Parathyroid adenoma (tissue), 2 donors: ENCODE data around the gene TPPP.
"Not testable (repeated sequence)": the region's sequence is repeated elsewhere in the genome, so short reads cannot be mapped to it uniquely, and the experiment has no call there.

Experiments used
- H2AFZ ChIP-seq: fragments of 300-600 bp; sonication (generic); one replicate; pipeline ENCODE4 v1.7.0; 2017; ENCODE audit warnings: antibody characterized with exemption, mild to moderate bottlenecking
- H3K27ac ChIP-seq: fragments of 300-600 bp; sonication (generic); one replicate; pipeline ENCODE4 v1.7.0; 2017
- H3K27me3 ChIP-seq: fragments of 300-600 bp; sonication (generic); one replicate; pipeline ENCODE4 v1.7.0; 2017; ENCODE audit warnings: low read length; ENCODE audit not compliant: control insufficient read depth, insufficient read depth
- H3K36me3 ChIP-seq: fragments of 300-600 bp; sonication (generic); one replicate; pipeline ENCODE4 v1.7.0; 2017; ENCODE audit warnings: low read length; ENCODE audit not compliant: control insufficient read depth, insufficient read depth
- H3K4me1 ChIP-seq: fragments of 300-600 bp; sonication (generic); one replicate; pipeline ENCODE4 v1.7.0; 2017; ENCODE audit warnings: control low read depth
- H3K4me2 ChIP-seq: fragments of 300-600 bp; sonication (generic); one replicate; pipeline ENCODE4 v1.7.0; 2017; ENCODE audit warnings: low read length
- H3K4me3 ChIP-seq: fragments of 300-600 bp; sonication (generic); one replicate; pipeline ENCODE4 v1.7.0; 2017; ENCODE audit warnings: low read depth, low read length
- H3K79me2 ChIP-seq: fragments of 300-600 bp; sonication (generic); one replicate; pipeline ENCODE4 v1.7.0; 2017; ENCODE audit warnings: control low read depth
- H3K9ac ChIP-seq: fragments of 300-600 bp; sonication (generic); one replicate; pipeline ENCODE4 v1.7.0; 2017; ENCODE audit warnings: mild to moderate bottlenecking
- H3K9me3 ChIP-seq: fragments of 300-600 bp; sonication (generic); one replicate; pipeline ENCODE4 v1.7.0; 2017; ENCODE audit warnings: low read length; ENCODE audit not compliant: control insufficient read depth
- CTCF ChIP-seq: fragments of 300-600 bp; sonication (generic); IDR thresholded peaks from one replicate; pipeline ENCODE4 v1.7.0; 2017; ENCODE audit warnings: antibody characterized with exemption, mild to moderate bottlenecking
- donor health status: primary hyperparathyroidism.

The TPPP gene

GRCh38 chr5:680118-680795, 12.9 kb downstream of the TPPP start:
- H3K4me3 ChIP-seq, H3K36me3 ChIP-seq, H3K9me3 ChIP-seq, H3K27me3 ChIP-seq, H2AFZ ChIP-seq, H3K9ac ChIP-seq, H3K4me2 ChIP-seq, H3K27ac ChIP-seq, H3K79me2 ChIP-seq, H3K4me1 ChIP-seq: not testable (repeated sequence)

- H2AFZ ChIP-seq, H3K27ac ChIP-seq, H3K4me1 ChIP-seq, H3K36me3 ChIP-seq, H3K4me2 ChIP-seq, H3K27me3 ChIP-seq, H3K9ac ChIP-seq, H3K4me3 ChIP-seq, H3K79me2 ChIP-seq, H3K9me3 ChIP-seq: not testable (repeated sequence)
Observed at GRCh38 chr5:679166-679895, 13.8 kb downstream of the TPPP start.

- H3K9ac ChIP-seq, H3K9me3 ChIP-seq, H3K4me2 ChIP-seq, H3K27me3 ChIP-seq, H3K27ac ChIP-seq, H3K4me1 ChIP-seq, H3K36me3 ChIP-seq, H3K4me3 ChIP-seq, H3K79me2 ChIP-seq, H2AFZ ChIP-seq: not testable (repeated sequence)
Observed at GRCh38 chr5:678521-678920, 14.6 kb downstream of the TPPP start.

- no peak overlapping the region for H3K4me2 ChIP-seq
- H3K27me3 ChIP-seq, result no peaks in the 10 kb centered on the region
- TF ChIP-seq CTCF, result no peak
- no peak overlapping the region for H3K27ac ChIP-seq
- no peaks in the 10 kb centered on the region for H3K79me2 ChIP-seq
- no peaks in the 10 kb centered on the region for H3K36me3 ChIP-seq
- H2AFZ ChIP-seq, result no peak overlapping the region
- peaks cover 9% of the 10 kb centered on the region for H3K4me1 ChIP-seq
- H3K4me3 ChIP-seq, result no peak overlapping the region
- H3K9me3 ChIP-seq, result no peaks in the 10 kb centered on the region
- no peak overlapping the region for H3K9ac ChIP-seq
Observed at GRCh38 chr5:677131-678101, 15.7 kb downstream of the TPPP start.

- no peak overlapping the region for H3K27ac ChIP-seq
- TF ChIP-seq CTCF, result no peak
- H3K9me3 ChIP-seq, result no peaks in the 10 kb centered on the region
- H3K4me3 ChIP-seq, result no peak overlapping the region
- no peaks in the 10 kb centered on the region for H3K27me3 ChIP-seq
- peaks cover 16% of the 10 kb centered on the region for H3K4me1 ChIP-seq
- no peak overlapping the region for H3K4me2 ChIP-seq
- no peak overlapping the region for H3K9ac ChIP-seq
- H2AFZ ChIP-seq, result no peak overlapping the region
- no peaks in the 10 kb centered on the region for H3K36me3 ChIP-seq
- no peaks in the 10 kb centered on the region for H3K79me2 ChIP-seq
Observed at GRCh38 chr5:676699-677076, 16.5 kb downstream of the TPPP start.
